K562 (cell line): ENCODE data around the gene GBF1. TPM values are rescaled to one million over a fixed set of nuclear protein-coding genes. Genes with fewer than 3 reads are reported as not detected.

Experiments used
- ATAC-seq: fragments of 200-7000 bp; cut with Tn5 transposase; 3 replicates; pipeline ENCODE4 v1.9.1; 2020; ENCODE audit warnings: moderate library complexity
- BruUV-seq: library from RNA; stranded (reverse); fragments of 400-500 nt; replicated peaks from 2 replicates; lab custom pipeline; 2021; lab: Mats Ljungman, UMichigan
- CTCF ChIA-PET: fragments of 300-600 bp; formaldehyde crosslinking; extraction: SDS; loops from one replicate; lab custom pipeline; 2021; ENCODE audit warnings: low intra/inter-chr PET ratio; lab: Yijun Ruan, JAX
- POLR2A ChIA-PET: fragments of 300-600, 350-650 bp; sonication (Branson Sonifier 250); formaldehyde crosslinking; extraction: SDS; loops from one replicate; lab custom pipeline; 2021; ENCODE audit warnings: antibody characterized with exemption, inconsistent platforms; lab: Yijun Ruan, JAX
- DNase-seq, 4 experiments: peaks; one replicate each; pipeline versions ENCODE4 v3.0.0 to v3.0.0-alpha.2; 2011 to 2018; ENCODE audit warnings: low spot score in 3 of 4, mixed read lengths in 3 of 4; ENCODE audit errors: extremely low read depth in 1 of 4
- FAIRE-seq: peaks from 2 replicates; lab custom pipeline; 2011; peaks lifted over from hg19 to GRCh38; lab: Jason Lieb, UNC
- H2AFZ ChIP-seq: 2 replicates; pipeline ENCODE4 v1.6.0; 2011; ENCODE audit warnings: low read depth, low read length, control low read depth, inconsistent platforms
- H3K27ac ChIP-seq: fragments of 200-600 bp; 3 replicates; pipeline ENCODE4 v1.8.0; 2011; ENCODE audit warnings: low read depth, mild to moderate bottlenecking, control low read depth, inconsistent platforms, low read length, moderate library complexity, mixed read lengths; ENCODE audit errors: extremely low read depth
- H3K27me3 ChIP-seq, 2 experiments: fragments of 300-600 bp in 1 of 2; 2 replicates in 1 of 2; 3 replicates in 1 of 2; pipeline versions ENCODE4 v1.6.0 to v1.8.0; 2011; ENCODE audit warnings: inconsistent platforms in 2 of 2, low read length in 2 of 2, mild to moderate bottlenecking in 1 of 2, mixed read lengths in 1 of 2, moderate library complexity in 1 of 2; ENCODE audit not compliant: control insufficient read depth in 2 of 2, insufficient read depth in 2 of 2
- H3K36me3 ChIP-seq: fragments of 300-600 bp; 3 replicates; pipeline ENCODE4 v1.8.0; 2011; ENCODE audit warnings: mild to moderate bottlenecking, low read length, inconsistent platforms; ENCODE audit not compliant: control insufficient read depth, insufficient read depth
- H3K4me1 ChIP-seq, 2 experiments: fragments of 200-600 bp in 1 of 2; replicated peaks in 1 of 2; 2 replicates in 1 of 2; 3 replicates in 1 of 2; pipeline versions ENCODE4 v1.5.1 to v1.8.0; 2011; ENCODE audit warnings: inconsistent platforms in 2 of 2, low read length in 2 of 2, mild to moderate bottlenecking in 1 of 2, mixed read lengths in 1 of 2, moderate library complexity in 1 of 2; ENCODE audit not compliant: control insufficient read depth in 2 of 2, insufficient read depth in 2 of 2
- H3K4me2 ChIP-seq: 2 replicates; pipeline ENCODE4 v1.6.1; 2011; ENCODE audit warnings: low read length, control low read depth, inconsistent platforms, mixed read lengths; ENCODE audit not compliant: insufficient read depth
- H3K4me3 ChIP-seq: fragments of 200-600 bp; sonication (generic), shearing (Covaris generic); 2 replicates; pipeline ENCODE4 v1.5.1; 2016; ENCODE audit warnings: control low read depth, inconsistent platforms
- H3K79me2 ChIP-seq: fragments of 200-600 bp; 3 replicates; pipeline ENCODE4 v1.8.0; 2011; ENCODE audit warnings: low read length, inconsistent platforms; ENCODE audit not compliant: control insufficient read depth, insufficient read depth
- H3K9ac ChIP-seq, 2 experiments: 2 replicates each; pipeline versions ENCODE4 v1.6.0 to v1.6.1; 2011; ENCODE audit warnings: low read depth in 2 of 2, low read length in 2 of 2, control low read depth in 1 of 2, inconsistent platforms in 1 of 2, mild to moderate bottlenecking in 1 of 2, mixed read lengths in 1 of 2; ENCODE audit not compliant: insufficient read depth in 1 of 2
- H3K9me1 ChIP-seq: one replicate; pipeline ENCODE4 v1.6.0; 2011; ENCODE audit warnings: inconsistent platforms, mild to moderate bottlenecking, low read length, moderate library complexity; ENCODE audit not compliant: control insufficient read depth, insufficient read depth
- H3K9me3 ChIP-seq: replicated peaks from 2 replicates; pipeline ENCODE4 v1.5.1; 2011; ENCODE audit warnings: low read depth, low read length, inconsistent platforms; ENCODE audit not compliant: control insufficient read depth, insufficient read depth
- H4K20me1 ChIP-seq: replicated peaks from 2 replicates; pipeline ENCODE4 v1.6.1; 2011; ENCODE audit warnings: low read length, inconsistent platforms, mixed read lengths; ENCODE audit not compliant: control insufficient read depth, insufficient read depth
- ATF4 ChIP-seq: fragments of 450-650 bp; formaldehyde crosslinking; IDR thresholded peaks from 2 replicates; pipeline ENCODE4 v1.4.0; 2022; ENCODE audit warnings: mild to moderate bottlenecking, moderate library complexity
- CCAR2 ChIP-seq: fragments of 200-400 bp; formaldehyde crosslinking; IDR thresholded peaks from 2 replicates; pipeline ENCODE4 v1.6.1; 2017; ENCODE audit warnings: mild to moderate bottlenecking, low read depth, low read length
- CREB3 ChIP-seq: fragments of 450-650 bp; conservative IDR thresholded peaks from 2 replicates; pipeline ENCODE4 v1.6.1; 2016; ENCODE audit warnings: missing genetic modification characterization, low read depth, mild to moderate bottlenecking, missing compliant biosample characterization, moderate library complexity
- EGR1 ChIP-seq: fragments of 450-650 bp; conservative IDR thresholded peaks from 2 replicates; pipeline ENCODE4 v1.6.1; 2017; ENCODE audit warnings: mild to moderate bottlenecking
- EP400 ChIP-seq: fragments of 450-650 bp; IDR thresholded peaks from 2 replicates; pipeline ENCODE4 v1.6.1; 2017; ENCODE audit warnings: antibody characterized with exemption, mild to moderate bottlenecking, moderate library complexity
- ETV5 ChIP-seq: sonication (generic); formaldehyde crosslinking; IDR thresholded peaks from 2 replicates; pipeline ENCODE4 v1.4.0; 2020; ENCODE audit warnings: low read depth, mild to moderate bottlenecking, missing genetic modification reagents
- GABPB1 ChIP-seq: sonication (generic); formaldehyde crosslinking; IDR thresholded peaks from 2 replicates; pipeline ENCODE4 v1.8.0; 2022; ENCODE audit warnings: mild to moderate bottlenecking, missing genetic modification reagents
- GATAD2B ChIP-seq: fragments of 450-650 bp; IDR thresholded peaks from 2 replicates; pipeline ENCODE4 v1.6.1; 2017; ENCODE audit warnings: mild to moderate bottlenecking, borderline replicate concordance
- JUND ChIP-seq, 2 experiments: IDR thresholded peaks; 2 replicates in 1 of 2; 3 replicates in 1 of 2; pipeline ENCODE4 v1.6.1; 2011; ENCODE audit warnings: borderline replicate concordance in 2 of 2, low read depth in 2 of 2, low read length in 2 of 2, improper control_type of control experiment in 1 of 2, missing biosample characterization in 1 of 2, missing genetic modification characterization in 1 of 2, missing genetic modification reagents in 1 of 2
- MAZ ChIP-seq, 2 experiments: fragments of 450-650 bp in 1 of 2; sonication (generic) in 1 of 2; formaldehyde crosslinking; IDR thresholded peaks in 1 of 2; conservative IDR thresholded peaks in 1 of 2; 2 replicates each; pipeline versions ENCODE4 v1.4.0 to v1.5.0; 2020; ENCODE audit warnings: mild to moderate bottlenecking in 1 of 2, missing genetic modification reagents in 1 of 2
- MBD1 ChIP-seq: fragments of 250-450 bp; sonication (Bioruptor Pico); IDR thresholded peaks from 2 replicates; pipeline ENCODE4 v1.8.0; 2022; ENCODE audit warnings: inconsistent platforms
- PYGO2 ChIP-seq: fragments of 450-650 bp; IDR thresholded peaks from 2 replicates; pipeline ENCODE4 v1.6.1; 2016; ENCODE audit warnings: mild to moderate bottlenecking, missing genetic modification characterization, moderate library complexity, missing compliant biosample characterization
- SLC30A9 ChIP-seq: fragments of 250-450 bp; sonication (Bioruptor Pico); IDR thresholded peaks from 2 replicates; pipeline ENCODE4 v1.8.0; 2022; ENCODE audit warnings: mild to moderate bottlenecking, moderate library complexity
- TARDBP ChIP-seq: fragments of 450-650 bp; IDR thresholded peaks from 2 replicates; pipeline ENCODE4 v1.6.1; 2016
- ZC3H8 ChIP-seq: fragments of 450-650 bp; IDR thresholded peaks from 2 replicates; pipeline ENCODE4 v1.6.1; 2017
- ZNF311 ChIP-seq: fragments of 250-450 bp; sonication (Bioruptor Pico); IDR thresholded peaks from 2 replicates; pipeline ENCODE4 v1.4.0; 2020; ENCODE audit warnings: mild to moderate bottlenecking, moderate library complexity
- ZNF408 ChIP-seq: fragments of 250-450 bp; sonication (Bioruptor Pico); IDR thresholded peaks from 2 replicates; pipeline ENCODE4 v1.4.0; 2020; ENCODE audit warnings: low read depth, mild to moderate bottlenecking, moderate library complexity
- WGBS: fragments of 100-300 bp; shearing (Covaris generic); methylation state at CpG from one replicate; pipeline ENCODE4 v1.1.6; 2016; ENCODE audit warnings: low coverage, mixed read lengths; ENCODE audit not compliant: insufficient coverage; ENCODE audit errors: missing lambda C conversion rate; 5-methylcytosine and 5-hydroxymethylcytosine counted together
- in situ Hi-C: fragments of 300-500 bp; cut with MboI; formaldehyde crosslinking; loops from 4 replicates; pipeline ENCODE4 v1.15.0; 2018; ENCODE audit warnings: inconsistent platforms, mixed read lengths
- intact Hi-C: fragments of 100-400 bp; cut with micrococcal nuclease; formaldehyde crosslinking; loops from 2 replicates; pipeline ENCODE4 v1.14.2; 2022
- polyA plus RNA-seq, 8 experiments: library from polyadenylated mRNA; depleted of rRNA in 4 of 8; stranded (reverse) in 5 of 8; unstranded in 3 of 8; fragments of >200 nt; fragmentation: Nextera tagmentation in 2 of 8; fragmentation: Illumina TruSeq in 1 of 8; extraction: Ambion mirVana in 2 of 8; extraction: Trizol in 1 of 8; gene quantifications; 2 replicates each; pipeline versions ENCODE4 v1.2.1 to v1.2.3, GENCODE V29; 2011 to 2014; ENCODE audit warnings: inconsistent platforms in 1 of 8, missing spikeins in 1 of 8
- total RNA-seq, 7 experiments: library from RNA; depleted of rRNA in 6 of 7; stranded (reverse); fragments of >200 nt in 6 of 7; fragmentation: Illumina TruSeq in 2 of 7; extraction: Trizol in 2 of 7; gene quantifications; 2 replicates each; pipeline versions ENCODE4 v1.2.1 to v1.2.3, GENCODE V29; 2011 to 2021; ENCODE audit warnings: low replicate concordance in 1 of 7

GBF1 gene
- total and polyA plus RNA-seq, 9 of the 15 experiments (the other 6 are each of a cell fraction or from before 2014, with no cell fraction given) = 0.69 to 28.0 (median 10.3) TPM

- POLR2A ChIA-PET = interaction anchor here (0.6 to 5.3 kb wide), 12 partner anchors 9 to 1740 kb away, joined by 3 to 34 read pairs (median 4); partner anchors contain the start of genes CUEDC2 and PITX3
- DNase-seq (peak; percentile 64 to 89 (median 70)), FAIRE-seq (peak; percentile 87), ATAC-seq (peak; percentile 79)
- no peaks in the 10 kb centered on the region for H4K20me1 ChIP-seq
- peak overlapping the region; percentile 80 for H3K27ac ChIP-seq
- no peaks in the 10 kb centered on the region for H3K9me1 ChIP-seq
- no TSS peak for BruUV-seq
- intact Hi-C loops (loop anchor here (1.0 to 5.0 kb wide), 2 partner anchors 40 to 57 kb away; no protein-coding TSS in a partner anchor), in situ Hi-C loops (no loop called here)
- peaks cover 25% of the 10 kb centered on the region for H3K79me2 ChIP-seq
- H3K9me3 ChIP-seq = no peaks in the 10 kb centered on the region
- peaks cover 17% of the 10 kb centered on the region; the same call in 2 of the 3 replicates for H3K36me3 ChIP-seq
- under 1% methylated on average over 24 of the region's 28 CpGs for whole genome bisulfite sequencing
- H3K27me3 ChIP-seq = no peaks in the 10 kb centered on the region
- peak overlapping the region; percentile 65 to 96 for H3K9ac ChIP-seq
- H2AFZ ChIP-seq = peak overlapping the region; percentile 87
- H3K4me1 ChIP-seq = peaks cover 12 to 53% of the 10 kb centered on the region in 2 experiments; a peak in 4 of 5 replicates
- peak overlapping the region; percentile 93 for H3K4me3 ChIP-seq
- CTCF ChIA-PET = interaction anchor here (0.6 to 1.1 kb wide), 2 partner anchors 29 to 163 kb away, joined by 3 to 4 read pairs; no protein-coding TSS in a partner anchor
- peak overlapping the region; percentile 74 for H3K4me2 ChIP-seq
- TF ChIP-seq ZC3H8 (no peak), GATAD2B (no peak), CREB3 (tag) (no peak), ATF4 (CRISPR knock-in tag) (no peak), ETV5 (CRISPR knock-in tag) (peak; percentile 62), JUND (IDR thresholded peaks at IDR 0.05; ENCODE audit: borderline replicate concordance, low read depth, low read length) (peak; percentile 52; the same call in 1 of the 2 replicates), JUND (tag; IDR thresholded peaks at IDR 0.05; ENCODE audit: borderline replicate concordance, low read depth, low read length) (peak; percentile 8; the same call in 1 of the 3 replicates), PYGO2 (tag) (no peak), GABPB1 (CRISPR knock-in tag) (peak; percentile 63), SLC30A9 (CRISPR knock-in tag) (no peak), TARDBP (no peak), CCAR2 (no peak), MBD1 (CRISPR knock-in tag) (no peak), ZNF408 (CRISPR knock-in tag) (no peak), EGR1 (no peak), ZNF311 (CRISPR knock-in tag) (no peak), EP400 (peak; percentile 87), MAZ (CRISPR knock-in tag; conservative IDR thresholded peaks at IDR 0.05 in 1 of 2, IDR thresholded peaks at IDR 0.05 in 1 of 2) (peak; percentile 50 to 81; a peak in 3 of 4 replicates)
These were observed 177.3 kb downstream of the GBF1 start for GRCh38 chr10:102422545-102423129.
